DLD1 (cell line): ENCODE results near the gene SLC12A7.

Experiments
- in situ Hi-C: cut with HindIII; loops from 2 replicates; pipeline ENCODE4 v1.10.0; 2017; ENCODE audit warnings: low sequenced_read_pairs

Gene SLC12A7

GRCh38 chr5:1038417-1039209 lies 73.2 kb downstream of the SLC12A7 start:
- in situ Hi-C loops: no loop called here

GRCh38 chr5:1037671-1038416 lies 74.0 kb downstream of the SLC12A7 start:
- in situ Hi-C loops: no loop called here

GRCh38 chr5:1037123-1037670 lies 74.7 kb downstream of the SLC12A7 start:
- in situ Hi-C loops: no loop called here

- in situ Hi-C loops: no loop called here
These were observed 75.2 kb downstream of the SLC12A7 start for GRCh38 chr5:1036504-1037122.

GRCh38 chr5:1035421-1036405 lies 76.2 kb downstream of the SLC12A7 start:
- in situ Hi-C loops: no loop called here

- in situ Hi-C loops: no loop called here
These were observed 76.9 kb downstream of the SLC12A7 start for GRCh38 chr5:1034986-1035385.

- in situ Hi-C loops: no loop called here
These were observed 77.4 kb downstream of the SLC12A7 start for GRCh38 chr5:1034421-1034905.

- in situ Hi-C loops: no loop called here
These were observed 78.0 kb downstream of the SLC12A7 start for GRCh38 chr5:1033606-1034420.

- in situ Hi-C loops: no loop called here
These were observed 78.7 kb downstream of the SLC12A7 start for GRCh38 chr5:1033178-1033577.

GRCh38 chr5:1032551-1033027 lies 79.3 kb downstream of the SLC12A7 start:
- in situ Hi-C loops: no loop called here

- in situ Hi-C loops: no loop called here
These were observed 79.9 kb downstream of the SLC12A7 start for GRCh38 chr5:1032011-1032410.

GRCh38 chr5:1031306-1031959 lies 80.4 kb downstream of the SLC12A7 start:
- in situ Hi-C loops: no loop called here

- in situ Hi-C loops: no loop called here
These were observed 81.0 kb downstream of the SLC12A7 start for GRCh38 chr5:1030801-1031271.

GRCh38 chr5:1029945-1030625 lies 81.8 kb downstream of the SLC12A7 start:
- in situ Hi-C loops: no loop called here

- in situ Hi-C loops: no loop called here
These were observed 82.5 kb downstream of the SLC12A7 start for GRCh38 chr5:1029282-1029944.

- in situ Hi-C loops: no loop called here
These were observed 83.2 kb downstream of the SLC12A7 start for GRCh38 chr5:1028481-1029281.
